ENCODE data around the gene RNF183.

RNF183 gene

DNA sequence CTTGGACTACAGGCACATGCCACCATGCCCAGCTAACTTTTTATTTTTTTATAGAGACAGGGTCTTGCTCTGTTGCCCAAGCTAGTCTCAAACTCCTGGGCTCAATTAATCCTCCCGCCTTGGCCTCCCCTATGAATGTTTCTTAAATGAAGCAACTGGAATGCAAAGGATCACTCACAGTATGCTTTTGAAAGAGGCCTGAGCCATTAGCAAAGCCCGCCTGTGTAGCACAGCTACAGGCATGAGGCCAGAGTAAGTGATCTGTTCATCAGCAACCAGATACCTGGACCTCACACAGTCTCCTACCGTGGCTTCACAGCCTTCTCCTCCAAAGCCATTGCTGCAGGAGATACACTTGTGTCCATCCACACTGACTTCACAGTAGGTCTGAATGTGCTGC is 16.9 kb upstream of the RNF183 start:
- TF ChIP-seq, protein P1, sequence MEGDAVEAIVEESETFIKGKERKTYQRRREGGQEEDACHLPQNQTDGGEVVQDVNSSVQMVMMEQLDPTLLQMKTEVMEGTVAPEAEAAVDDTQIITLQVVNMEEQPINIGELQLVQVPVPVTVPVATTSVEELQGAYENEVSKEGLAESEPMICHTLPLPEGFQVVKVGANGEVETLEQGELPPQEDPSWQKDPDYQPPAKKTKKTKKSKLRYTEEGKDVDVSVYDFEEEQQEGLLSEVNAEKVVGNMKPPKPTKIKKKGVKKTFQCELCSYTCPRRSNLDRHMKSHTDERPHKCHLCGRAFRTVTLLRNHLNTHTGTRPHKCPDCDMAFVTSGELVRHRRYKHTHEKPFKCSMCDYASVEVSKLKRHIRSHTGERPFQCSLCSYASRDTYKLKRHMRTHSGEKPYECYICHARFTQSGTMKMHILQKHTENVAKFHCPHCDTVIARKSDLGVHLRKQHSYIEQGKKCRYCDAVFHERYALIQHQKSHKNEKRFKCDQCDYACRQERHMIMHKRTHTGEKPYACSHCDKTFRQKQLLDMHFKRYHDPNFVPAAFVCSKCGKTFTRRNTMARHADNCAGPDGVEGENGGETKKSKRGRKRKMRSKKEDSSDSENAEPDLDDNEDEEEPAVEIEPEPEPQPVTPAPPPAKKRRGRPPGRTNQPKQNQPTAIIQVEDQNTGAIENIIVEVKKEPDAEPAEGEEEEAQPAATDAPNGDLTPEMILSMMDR (IDR thresholded peaks at IDR 0.05; ENCODE audit: extremely low read depth, insufficient read depth, missing control alignments), result no peak
- no peak for DNase-seq (ENCODE audit: low spot score)
- in situ Hi-C loops (cut with MboI; ENCODE audit: low pct_unique_long_range_greater_than_20kb, low sequenced_read_pairs, unreplicated experiment), result loop anchor here (25.0 kb wide), 1 partner anchor 342 kb away; no protein-coding TSS in a partner anchor

DNA sequence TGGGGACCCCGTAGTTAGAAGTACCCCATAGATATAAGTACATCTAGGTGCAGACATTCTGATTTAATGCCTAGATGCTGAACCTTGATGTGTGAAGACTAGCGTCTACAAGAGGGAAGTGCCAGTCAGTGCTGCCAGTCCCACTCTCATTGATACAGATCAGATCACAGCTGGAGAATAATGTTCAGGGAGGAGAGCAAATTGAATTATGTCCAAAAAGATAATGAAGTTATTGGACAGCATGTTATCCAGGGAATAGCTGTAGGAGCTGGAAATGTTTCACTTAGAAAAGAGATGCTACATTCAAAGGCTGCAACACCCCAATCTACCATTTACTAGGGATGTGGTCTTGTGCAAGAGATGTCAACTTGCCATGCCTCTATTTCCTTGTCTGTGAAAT is 15.9 kb upstream of the RNF183 start:
- no peak for DNase-seq (ENCODE audit: low spot score)
- in situ Hi-C loops (cut with MboI; ENCODE audit: low pct_unique_long_range_greater_than_20kb, low sequenced_read_pairs, unreplicated experiment), result loop anchor here (25.0 kb wide), 1 partner anchor 343 kb away; no protein-coding TSS in a partner anchor
- TF ChIP-seq, protein P1 (IDR thresholded peaks at IDR 0.05; ENCODE audit: extremely low read depth, insufficient read depth, missing control alignments), result no peak

DNA sequence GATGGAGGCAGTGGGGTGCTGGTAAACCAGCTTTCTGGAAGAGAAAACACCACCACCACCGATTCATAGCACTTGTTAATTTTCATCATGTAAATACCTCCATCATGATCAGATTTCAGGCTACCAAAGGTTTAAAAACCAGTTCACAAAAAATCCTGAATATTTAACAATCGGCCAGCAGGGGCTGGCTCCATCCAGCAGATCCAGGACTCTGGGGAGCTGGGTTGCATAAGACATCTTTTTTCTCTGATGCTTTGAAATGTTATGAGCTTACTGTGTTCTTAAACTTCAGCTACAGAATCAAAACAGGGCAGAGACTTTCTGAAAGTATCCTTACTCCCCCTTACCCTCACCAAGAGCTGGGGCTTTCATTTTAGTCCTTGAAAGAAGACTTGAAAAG is 14.6 kb upstream of the RNF183 start:
- DNase-seq (ENCODE audit: low spot score), result no peak
- in situ Hi-C loops (cut with MboI; ENCODE audit: low pct_unique_long_range_greater_than_20kb, low sequenced_read_pairs, unreplicated experiment), result loop anchor here (25.0 kb wide), 1 partner anchor 345 kb away; no protein-coding TSS in a partner anchor
- TF ChIP-seq, protein P1 (IDR thresholded peaks at IDR 0.05; ENCODE audit: extremely low read depth, insufficient read depth, missing control alignments), result no peak

DNA sequence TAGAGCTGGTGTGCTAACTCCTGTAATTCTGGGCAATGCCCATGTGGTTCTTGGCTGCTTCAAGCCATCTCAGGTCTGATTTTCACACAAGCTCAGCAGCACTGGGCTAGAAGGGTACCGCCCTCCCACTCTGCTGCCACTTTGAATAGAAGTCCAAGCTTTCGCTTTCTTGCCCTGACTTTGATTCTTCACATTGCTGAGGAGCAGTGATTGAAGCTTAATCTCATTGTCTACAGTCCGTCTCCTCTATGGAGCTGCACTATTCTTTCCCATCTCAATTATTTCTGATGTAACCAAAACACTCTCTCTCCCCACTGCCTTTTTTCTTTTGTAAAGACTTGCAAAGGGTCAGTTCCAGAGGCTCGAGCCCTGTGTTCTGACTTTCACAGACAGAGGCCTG is 12.9 kb upstream of the RNF183 start:
- TF ChIP-seq, protein P1 (IDR thresholded peaks at IDR 0.05; ENCODE audit: extremely low read depth, insufficient read depth, missing control alignments), result no peak
- in situ Hi-C loops (cut with MboI; ENCODE audit: low pct_unique_long_range_greater_than_20kb, low sequenced_read_pairs, unreplicated experiment), result loop anchor here (25.0 kb wide), 1 partner anchor 346 kb away; no protein-coding TSS in a partner anchor
- DNase-seq (ENCODE audit: low spot score), result no peak

DNA sequence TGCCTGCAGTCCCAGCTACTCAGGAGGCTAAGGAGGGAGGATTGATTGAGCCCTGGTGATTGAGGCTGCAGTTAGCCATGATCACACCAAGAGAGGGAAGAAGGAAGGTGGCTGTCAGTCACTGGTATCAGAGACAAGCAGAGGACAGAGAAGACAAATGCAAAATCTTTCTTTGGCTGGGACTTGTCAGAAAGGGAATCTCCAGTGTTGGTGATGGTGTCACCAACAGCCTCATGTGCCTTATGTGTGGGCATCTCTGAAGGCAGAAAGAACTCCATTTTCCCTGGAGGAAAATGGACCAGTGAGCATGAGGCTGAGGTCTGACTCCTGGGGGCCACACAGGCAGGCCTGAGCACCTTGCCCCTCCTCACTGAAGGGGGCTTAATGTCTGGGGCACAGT is 12.1 kb upstream of the RNF183 start:
- no peak for DNase-seq (ENCODE audit: low spot score)
- in situ Hi-C loops (cut with MboI; ENCODE audit: low pct_unique_long_range_greater_than_20kb, low sequenced_read_pairs, unreplicated experiment), result loop anchor here (25.0 kb wide), 1 partner anchor 347 kb away; no protein-coding TSS in a partner anchor
- TF ChIP-seq, protein P1 (IDR thresholded peaks at IDR 0.05; ENCODE audit: extremely low read depth, insufficient read depth, missing control alignments), result no peak

DNA sequence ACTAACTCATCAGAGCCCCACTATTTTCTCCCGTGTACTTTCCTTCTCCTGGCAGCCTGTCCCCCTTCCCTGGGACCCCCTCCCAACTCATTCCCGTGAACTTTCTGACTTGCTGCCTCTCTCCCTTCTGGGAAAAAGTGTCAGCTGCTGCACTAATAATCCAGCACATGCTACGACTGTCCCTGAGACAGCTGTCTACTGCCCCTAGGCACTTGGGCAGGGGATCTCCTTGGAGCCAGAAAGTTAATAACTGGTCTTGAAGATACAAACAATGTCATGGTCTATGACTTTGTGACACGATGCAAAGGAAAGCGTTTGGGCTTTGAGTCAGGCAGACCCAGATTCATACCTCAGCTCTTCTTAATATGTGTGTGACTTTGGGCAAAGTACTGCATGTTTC is 10.1 kb upstream of the RNF183 start:
- no peak for DNase-seq (ENCODE audit: low spot score)
- TF ChIP-seq, protein P1 (IDR thresholded peaks at IDR 0.05; ENCODE audit: extremely low read depth, insufficient read depth, missing control alignments), result no peak
- in situ Hi-C loops (cut with MboI; ENCODE audit: low pct_unique_long_range_greater_than_20kb, low sequenced_read_pairs, unreplicated experiment), result loop anchor here (25.0 kb wide), 1 partner anchor 349 kb away; no protein-coding TSS in a partner anchor
